GM12878 (cell line): ENCODE data around the gene KDM4C. TPM values are rescaled to one million over a fixed set of nuclear protein-coding genes. Genes with fewer than 3 reads are reported as not detected.

ENCODE experiments used
- ATAC-seq: fragments of 200-7000 bp; cut with Tn5 transposase; 3 replicates; pipeline ENCODE4 v1.9.1; 2020; ENCODE audit warnings: mild to moderate bottlenecking, moderate library complexity
- BruUV-seq: library from RNA; stranded (reverse); fragments of 400-500 nt; replicated peaks from 2 replicates; lab custom pipeline; 2021; lab: Mats Ljungman, UMichigan
- CTCF ChIA-PET: fragments of 300-600 bp; sonication (Branson Sonifier 250); formaldehyde crosslinking; extraction: SDS; loops from one replicate; lab custom pipeline; 2021; ENCODE audit warnings: inconsistent platforms; lab: Yijun Ruan, JAX
- POLR2A ChIA-PET: fragments of 350-600 bp; formaldehyde crosslinking; extraction: SDS; loops from one replicate; lab custom pipeline; 2021; ENCODE audit warnings: inconsistent platforms; lab: Charles Lee
- RAD21 ChIA-PET: fragments of 300-600 bp; sonication (Branson Sonifier 250); formaldehyde crosslinking; loops from one replicate; lab custom pipeline; 2023; ENCODE audit warnings: antibody characterized with exemption; ENCODE audit not compliant: unreplicated experiment; lab: Charles Lee
- SMC1A ChIA-PET: fragments of 300-600 bp; sonication (Branson Sonifier 250); formaldehyde crosslinking; loops from one replicate; lab custom pipeline; 2023; ENCODE audit not compliant: unreplicated experiment, uncharacterized antibody; lab: Charles Lee
- DNase-seq: peaks from one replicate; pipeline ENCODE4 v3.0.0-alpha.2; 2011; ENCODE audit warnings: low read depth, low spot score
- FAIRE-seq: peaks from 3 replicates; lab custom pipeline; 2011; peaks lifted over from hg19 to GRCh38; lab: Jason Lieb, UNC
- H2AFZ ChIP-seq: 2 replicates; pipeline ENCODE4 v1.6.0; 2011; ENCODE audit warnings: low read depth, low read length, control low read depth; ENCODE audit not compliant: control insufficient read depth
- H3K27ac ChIP-seq: 2 replicates; pipeline ENCODE4 v1.5.1; 2011; ENCODE audit warnings: control low read depth; ENCODE audit not compliant: control insufficient read depth, insufficient read depth
- H3K27me3 ChIP-seq, 2 experiments: replicated peaks in 1 of 2; 2 replicates each; pipeline versions ENCODE4 v1.6.0 to v1.6.1; 2011; ENCODE audit warnings: low read length in 1 of 2; ENCODE audit not compliant: control insufficient read depth in 2 of 2, insufficient read depth in 2 of 2
- H3K36me3 ChIP-seq, 2 experiments: 2 replicates each; pipeline ENCODE4 v1.5.1; 2011; ENCODE audit warnings: low read length in 1 of 2; ENCODE audit not compliant: control insufficient read depth in 2 of 2, insufficient read depth in 2 of 2
- H3K4me1 ChIP-seq: 2 replicates; pipeline ENCODE4 v1.6.1; 2011; ENCODE audit warnings: mild to moderate bottlenecking, low read length, moderate library complexity, mixed read lengths; ENCODE audit not compliant: control insufficient read depth, insufficient read depth
- H3K4me2 ChIP-seq: 2 replicates; pipeline ENCODE4 v1.6.0; 2011; ENCODE audit warnings: control low read depth; ENCODE audit not compliant: control insufficient read depth, insufficient read depth
- H3K4me3 ChIP-seq: fragments of 200-600 bp; sonication (generic); 2 replicates; pipeline ENCODE4 v1.5.1; 2016
- H3K79me2 ChIP-seq: 2 replicates; pipeline ENCODE4 v1.6.0; 2011; ENCODE audit warnings: low read length; ENCODE audit not compliant: control insufficient read depth, insufficient read depth
- H3K9ac ChIP-seq: 2 replicates; pipeline ENCODE4 v1.8.0; 2011; ENCODE audit warnings: low read length, control low read depth, mixed read lengths; ENCODE audit not compliant: control insufficient read depth, insufficient read depth
- H3K9me3 ChIP-seq: replicated peaks from 3 replicates; pipeline ENCODE4 v1.5.1; 2011; ENCODE audit warnings: mild to moderate bottlenecking, low read length; ENCODE audit not compliant: control insufficient read depth, insufficient read depth
- H4K20me1 ChIP-seq: 2 replicates; pipeline ENCODE4 v1.6.0; 2011; ENCODE audit not compliant: control insufficient read depth, insufficient read depth
- ATF7 ChIP-seq: fragments of 450-650 bp; IDR thresholded peaks from 2 replicates; pipeline ENCODE4 v1.6.1; 2016; ENCODE audit warnings: low read depth, mild to moderate bottlenecking
- BACH1 ChIP-seq: fragments of 450-650 bp; IDR thresholded peaks from 2 replicates; pipeline ENCODE4 v1.6.1; 2017; ENCODE audit warnings: mild to moderate bottlenecking, borderline replicate concordance
- BCL11A ChIP-seq: IDR thresholded peaks from 2 replicates; pipeline ENCODE4 v1.6.1; 2011; ENCODE audit warnings: low read depth, low read length
- CEBPZ ChIP-seq: fragments of 150-350 bp; IDR thresholded peaks from 2 replicates; pipeline ENCODE4 v1.6.1; 2016; ENCODE audit warnings: low read depth, low read length
- MXI1 ChIP-seq: fragments of 150-350 bp; IDR thresholded peaks from 2 replicates; pipeline ENCODE4 v1.6.1; 2011; ENCODE audit warnings: low read depth, mild to moderate bottlenecking, inconsistent platforms, low read length, improper control_type of control experiment
- NBN ChIP-seq: fragments of 450-650 bp; IDR thresholded peaks from 2 replicates; pipeline ENCODE4 v1.6.1; 2016
- NR2C1 ChIP-seq: fragments of 450-650 bp; IDR thresholded peaks from 2 replicates; pipeline ENCODE4 v1.6.1; 2017; ENCODE audit warnings: antibody characterized with exemption, mild to moderate bottlenecking, moderate library complexity
- STAT3 ChIP-seq: IDR thresholded peaks from 2 replicates; pipeline ENCODE4 v1.6.1; 2011; ENCODE audit warnings: low read depth, low read length, improper control_type of control experiment
- TBL1XR1 ChIP-seq: IDR thresholded peaks from 2 replicates; pipeline ENCODE4 v1.6.1; 2012; ENCODE audit warnings: low read depth, low read length, improper control_type of control experiment
- ZBTB4 ChIP-seq: fragments of 450-650 bp; formaldehyde crosslinking; IDR thresholded peaks from 2 replicates; pipeline ENCODE4 v1.4.0; 2022; ENCODE audit warnings: mild to moderate bottlenecking, moderate library complexity
- WGBS: methylation state at CpG from one replicate; pipeline ENCODE4 v1.1.6; 2016; ENCODE audit warnings: low lambda C conversion rate; ENCODE audit not compliant: insufficient replicate concordance, insufficient coverage; ENCODE audit errors: missing lambda C conversion rate; 5-methylcytosine and 5-hydroxymethylcytosine counted together
- in situ Hi-C: fragments of 300-500 bp; cut with MboI; formaldehyde crosslinking; loops from 9 replicates; pipeline ENCODE4 v1.14.3; 2018; ENCODE audit warnings: mixed read lengths
- intact Hi-C: fragments of 100-400 bp; cut with micrococcal nuclease; formaldehyde crosslinking; loops from one replicate; pipeline ENCODE4 v1.14.2; 2022; ENCODE audit not compliant: unreplicated experiment
- polyA plus RNA-seq, 11 experiments: library from polyadenylated mRNA; depleted of rRNA in 4 of 11; unstranded in 6 of 11; stranded (reverse) in 5 of 11; fragments of >200 nt; fragmentation: Nextera tagmentation in 4 of 11; fragmentation: Illumina TruSeq in 1 of 11; extraction: Ambion mirVana in 4 of 11; extraction: Trizol in 1 of 11; gene quantifications; 1 replicate in 1 of 11; 2 replicates in 10 of 11; pipeline versions ENCODE4 v1.2.1 to v1.2.3, GENCODE V29; 2011 to 2016; ENCODE audit warnings: inconsistent platforms in 2 of 11, missing spikeins in 2 of 11, low read depth in 1 of 11
- total RNA-seq, 4 experiments: library from RNA; depleted of rRNA in 3 of 4; stranded (reverse); fragments of >200 nt in 3 of 4; fragmentation: Illumina TruSeq in 1 of 4; extraction: Trizol in 1 of 4; gene quantifications; 2 replicates each; pipeline versions ENCODE4 v1.2.1 to v1.2.3, GENCODE V29; 2013 to 2021
- TF ChIP-seq, protein P1 (sequence below): fragments of 450-650 bp; formaldehyde crosslinking; IDR thresholded peaks from 2 replicates; pipeline ENCODE4 v1.4.0; 2020; ENCODE audit warnings: mild to moderate bottlenecking, moderate library complexity
- TF ChIP-seq, protein P2 (sequence below): IDR thresholded peaks from 2 replicates; pipeline ENCODE4 v1.6.1; 2012; ENCODE audit warnings: low read depth, low read length, improper control_type of control experiment

KDM4C gene
- total and polyA plus RNA-seq, 10 of the 15 experiments (the other 5 are each of a cell fraction or from before 2014, with no cell fraction given), result 6.8 to 41.2 (median 20.1) TPM

DNA sequence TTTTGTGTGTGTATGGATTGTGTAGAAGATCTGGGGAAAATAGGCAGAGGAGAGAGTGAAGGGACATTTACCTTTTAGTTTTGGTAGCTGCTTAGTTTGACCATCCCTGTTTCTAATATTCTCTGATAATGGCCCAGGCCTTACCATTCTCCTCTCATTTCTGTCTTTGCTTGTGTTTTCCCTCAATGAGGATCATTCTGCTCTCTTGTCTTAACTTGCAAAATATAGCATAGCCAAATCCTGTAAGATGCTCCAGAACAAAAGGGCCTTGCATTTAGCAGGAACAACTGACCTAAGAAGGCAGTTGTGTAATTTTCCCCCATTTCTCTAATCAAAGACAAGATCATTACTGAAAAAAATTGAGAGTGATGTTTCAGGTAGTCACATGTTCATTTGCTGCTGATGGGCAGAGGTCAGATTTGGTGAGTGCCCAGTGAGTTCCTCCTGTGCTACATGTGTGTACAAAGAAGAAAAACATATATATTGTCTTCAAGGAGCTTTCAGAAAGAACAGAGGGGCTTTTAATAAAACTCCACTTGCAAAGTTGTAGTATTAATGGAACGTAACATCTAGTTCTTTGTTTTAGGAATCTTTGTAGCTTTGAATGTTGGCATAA is 139.5 kb downstream of the KDM4C start:
- ATAC-seq, result no peak
- RAD21 ChIA-PET, result interaction anchor here (0.8 kb wide), 1 partner anchor 70 kb away, joined by 4 read pairs; no protein-coding TSS in a partner anchor
- intact Hi-C loops, result no loop called here
- H3K27me3 ChIP-seq, result no peaks in the 10 kb centered on the region
- in situ Hi-C loops, result no loop called here
- no peak for DNase-seq
- H2AFZ ChIP-seq, result no peak overlapping the region
- 96% methylated on average over 1 of the region's 1 CpG for WGBS
- H3K9me3 ChIP-seq, result no peaks in the 10 kb centered on the region
- no peak for FAIRE-seq
- no TSS peak for BruUV-seq
- H3K4me1 ChIP-seq, result peaks cover 19% of the 10 kb centered on the region; the same call in 1 of the 2 replicates
- no peak overlapping the region for H3K9ac ChIP-seq
- CTCF ChIA-PET, result interaction anchor here (1.0 to 1.5 kb wide), 4 partner anchors 12 to 70 kb away, joined by 3 to 6 read pairs (median 4); no protein-coding TSS in a partner anchor
- POLR2A ChIA-PET, result no interaction called here
- H3K4me2 ChIP-seq, result no peak overlapping the region
- no peaks in the 10 kb centered on the region for H3K79me2 ChIP-seq
- no peak overlapping the region for H3K4me3 ChIP-seq
- H4K20me1 ChIP-seq, result no peaks in the 10 kb centered on the region
- SMC1A ChIA-PET, result interaction anchor here (0.8 to 1.9 kb wide), 7 partner anchors 12 to 146 kb away, joined by 3 to 5 read pairs (median 4); no protein-coding TSS in a partner anchor
- H3K27ac ChIP-seq, result no peak overlapping the region
- H3K36me3 ChIP-seq, result no peaks in the 10 kb centered on the region
- TF ChIP-seq ATF7 (no peak), BACH1 (no peak), CEBPZ (no peak), BCL11A (no peak), TBL1XR1 (no peak), NR2C1 (no peak), ZBTB4 (CRISPR knock-in tag) (no peak), NBN (no peak), MXI1 (no peak), STAT3 (no peak)
- TF ChIP-seq, protein P1, sequence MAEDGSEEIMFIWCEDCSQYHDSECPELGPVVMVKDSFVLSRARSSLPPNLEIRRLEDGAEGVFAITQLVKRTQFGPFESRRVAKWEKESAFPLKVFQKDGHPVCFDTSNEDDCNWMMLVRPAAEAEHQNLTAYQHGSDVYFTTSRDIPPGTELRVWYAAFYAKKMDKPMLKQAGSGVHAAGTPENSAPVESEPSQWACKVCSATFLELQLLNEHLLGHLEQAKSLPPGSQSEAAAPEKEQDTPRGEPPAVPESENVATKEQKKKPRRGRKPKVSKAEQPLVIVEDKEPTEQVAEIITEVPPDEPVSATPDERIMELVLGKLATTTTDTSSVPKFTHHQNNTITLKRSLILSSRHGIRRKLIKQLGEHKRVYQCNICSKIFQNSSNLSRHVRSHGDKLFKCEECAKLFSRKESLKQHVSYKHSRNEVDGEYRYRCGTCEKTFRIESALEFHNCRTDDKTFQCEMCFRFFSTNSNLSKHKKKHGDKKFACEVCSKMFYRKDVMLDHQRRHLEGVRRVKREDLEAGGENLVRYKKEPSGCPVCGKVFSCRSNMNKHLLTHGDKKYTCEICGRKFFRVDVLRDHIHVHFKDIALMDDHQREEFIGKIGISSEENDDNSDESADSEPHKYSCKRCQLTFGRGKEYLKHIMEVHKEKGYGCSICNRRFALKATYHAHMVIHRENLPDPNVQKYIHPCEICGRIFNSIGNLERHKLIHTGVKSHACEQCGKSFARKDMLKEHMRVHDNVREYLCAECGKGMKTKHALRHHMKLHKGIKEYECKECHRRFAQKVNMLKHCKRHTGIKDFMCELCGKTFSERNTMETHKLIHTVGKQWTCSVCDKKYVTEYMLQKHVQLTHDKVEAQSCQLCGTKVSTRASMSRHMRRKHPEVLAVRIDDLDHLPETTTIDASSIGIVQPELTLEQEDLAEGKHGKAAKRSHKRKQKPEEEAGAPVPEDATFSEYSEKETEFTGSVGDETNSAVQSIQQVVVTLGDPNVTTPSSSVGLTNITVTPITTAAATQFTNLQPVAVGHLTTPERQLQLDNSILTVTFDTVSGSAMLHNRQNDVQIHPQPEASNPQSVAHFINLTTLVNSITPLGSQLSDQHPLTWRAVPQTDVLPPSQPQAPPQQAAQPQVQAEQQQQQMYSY (CRISPR knock-in tag), result no peak
- TF ChIP-seq, protein P2, sequence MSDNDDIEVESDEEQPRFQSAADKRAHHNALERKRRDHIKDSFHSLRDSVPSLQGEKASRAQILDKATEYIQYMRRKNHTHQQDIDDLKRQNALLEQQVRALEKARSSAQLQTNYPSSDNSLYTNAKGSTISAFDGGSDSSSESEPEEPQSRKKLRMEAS, result no peak
